Activated naive CD4-positive, alpha-beta T cell treated with anti-CD3 and anti-CD28 coated beads, Interleukin-2, amount 50 U/mL, for 16 hours (primary cell): Measurements from ENCODE around the gene CDH22.

Source experiments
- DNase-seq: peaks from one replicate; pipeline ENCODE4 v3.0.0-alpha.2; 2020

The CDH22 gene

DNA sequence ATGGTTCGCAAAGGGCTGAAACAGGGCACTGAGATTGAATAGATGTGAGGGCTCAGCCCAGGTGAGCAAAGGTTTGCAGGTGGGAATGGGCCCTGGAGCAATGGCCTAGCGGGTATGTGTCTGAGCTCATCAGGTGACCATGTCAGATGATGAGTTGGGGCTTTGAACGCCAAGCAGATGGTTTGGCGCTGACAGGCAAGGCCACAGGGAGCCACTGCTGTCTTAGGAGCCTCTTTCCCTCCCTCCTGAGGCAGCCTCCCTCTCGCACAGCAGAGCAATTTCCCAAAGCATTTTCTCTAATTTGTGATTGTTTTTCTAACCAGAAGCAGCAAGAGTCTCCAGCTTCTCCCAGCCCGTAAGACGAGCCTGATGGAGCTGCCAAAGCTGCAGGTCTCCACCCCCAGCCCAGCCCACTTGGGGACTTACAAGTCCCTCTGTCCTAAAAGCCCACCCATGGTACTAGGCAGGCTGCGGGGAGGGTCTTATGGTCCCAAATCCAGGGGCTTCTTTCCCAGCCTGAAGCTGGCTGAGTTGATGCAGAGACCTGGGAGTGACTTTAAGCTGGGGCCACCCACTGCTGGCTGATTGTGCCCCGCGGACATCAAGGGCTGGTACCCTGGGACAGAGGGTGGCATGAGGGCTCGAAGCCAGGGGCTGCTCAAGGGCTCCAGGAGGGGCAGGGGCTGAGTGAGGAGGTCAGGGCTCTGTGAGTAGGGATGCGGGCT is 11.6 kb downstream of the CDH22 start:
- DNase-seq = no peak

DNA sequence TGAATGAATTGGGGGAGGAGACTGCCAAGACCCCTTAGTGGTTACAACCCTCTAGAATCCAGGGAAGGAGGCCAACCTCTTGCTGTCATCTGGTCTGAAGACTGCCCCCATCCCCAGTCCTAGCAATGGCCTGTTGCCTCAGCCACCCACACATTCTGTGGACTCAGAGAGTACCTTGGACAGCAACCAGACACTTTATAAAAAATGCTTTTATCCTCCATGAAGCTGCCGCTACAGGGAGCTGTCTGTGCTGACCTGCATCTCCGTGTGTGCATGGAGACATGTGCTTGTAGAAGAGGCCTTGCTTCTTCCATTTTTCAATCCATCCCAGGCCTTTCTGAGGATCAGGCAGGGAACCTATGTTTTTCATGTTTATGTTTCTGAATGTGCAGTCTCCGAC is 15.2 kb downstream of the CDH22 start:
- DNase-seq = no peak

DNA sequence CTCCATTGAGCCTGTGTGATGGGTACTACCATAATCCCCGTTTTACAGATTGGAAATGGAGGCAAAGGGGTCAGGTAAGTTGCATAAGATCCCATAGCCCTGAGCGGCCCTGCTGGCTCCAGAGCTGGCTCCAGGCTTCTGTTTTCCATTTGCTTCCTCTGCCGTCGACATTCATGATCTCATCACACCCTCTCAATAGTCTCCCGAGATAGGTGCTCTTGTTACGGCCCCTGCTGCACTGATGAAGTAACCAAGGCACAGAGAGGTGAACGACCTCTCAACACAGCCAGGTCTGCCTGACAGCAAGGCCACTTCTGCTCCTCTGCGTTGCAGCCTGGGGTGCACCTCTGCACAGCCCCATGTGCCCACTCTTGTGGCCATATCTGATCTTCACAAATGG is 16.9 kb downstream of the CDH22 start:
- DNase-seq = no peak

DNA sequence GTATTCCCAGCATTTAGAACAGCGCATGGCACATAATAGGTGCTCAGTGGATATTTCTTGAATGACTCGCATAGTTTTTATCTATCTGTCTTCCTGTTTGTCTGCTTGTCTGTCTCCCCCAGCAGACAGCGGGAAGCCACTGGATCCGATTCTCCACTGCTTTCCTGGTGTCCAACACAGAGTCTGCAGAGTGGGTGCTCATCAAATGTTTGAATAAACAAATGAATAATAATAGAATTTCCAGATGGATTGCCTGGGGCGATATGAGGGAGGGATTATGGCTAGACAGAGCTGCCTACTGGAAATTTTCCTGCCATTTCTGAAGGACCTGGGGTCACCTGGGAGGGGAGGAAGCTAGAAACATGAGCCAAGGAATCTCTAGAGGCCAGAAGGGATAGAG is 18.9 kb downstream of the CDH22 start:
- no peak for DNase-seq

DNA sequence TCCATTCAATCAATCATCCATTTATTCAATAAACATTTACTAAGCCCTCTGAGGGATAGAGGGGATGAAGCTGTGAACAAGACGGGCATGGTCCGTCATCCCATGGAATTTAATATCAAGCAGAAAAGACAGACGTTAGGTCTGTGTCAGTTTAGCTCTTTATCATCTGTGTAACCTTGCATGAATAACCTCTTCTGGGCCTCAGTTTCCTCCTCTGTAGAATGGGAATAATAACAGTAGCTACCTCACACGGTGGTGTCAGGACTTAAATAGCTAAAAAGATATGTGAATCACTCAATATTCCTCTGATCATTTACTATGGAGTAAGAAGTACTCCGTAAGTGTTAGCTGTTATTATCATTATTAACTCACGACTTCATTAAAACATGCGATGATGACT is 21.3 kb downstream of the CDH22 start:
- no peak for DNase-seq

DNA sequence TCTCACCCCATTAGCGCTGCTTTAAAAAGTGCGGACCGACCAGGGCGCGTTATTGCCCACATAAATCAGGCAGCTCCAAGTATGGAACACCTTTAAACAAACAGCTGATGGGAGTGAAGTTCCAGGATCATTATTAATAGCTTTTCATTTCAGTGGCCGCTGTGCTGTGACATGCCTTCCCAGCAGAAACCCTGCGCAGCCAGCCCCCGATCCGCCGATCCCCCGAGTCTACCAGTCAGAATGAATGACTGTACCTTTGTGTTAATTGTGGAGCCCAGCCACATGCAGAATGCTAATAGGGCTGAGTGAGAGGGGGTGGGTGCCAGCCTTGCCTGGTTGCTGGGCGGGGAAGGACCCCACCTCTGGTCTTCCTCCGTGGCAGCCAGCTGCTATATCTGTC is 21.9 kb downstream of the CDH22 start:
- DNase-seq = no peak

DNA sequence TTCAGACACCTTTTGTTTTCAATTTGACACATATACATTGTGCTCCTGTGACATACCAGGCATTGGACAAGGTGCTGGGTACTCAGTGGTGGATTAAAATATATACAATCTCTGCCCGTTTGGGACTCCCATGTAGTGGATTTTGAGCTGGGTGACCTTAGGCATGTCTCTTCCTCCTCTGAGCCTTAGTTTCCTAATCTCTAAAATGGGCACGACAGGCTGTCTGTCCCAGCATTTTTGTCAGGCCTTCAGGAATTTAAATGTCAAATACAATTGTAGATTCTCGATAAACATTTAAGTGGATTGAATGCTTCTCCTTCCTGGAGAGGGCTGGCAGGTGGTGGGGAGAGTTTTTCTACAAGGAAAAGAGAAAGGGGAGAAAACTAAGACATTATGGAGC is 22.6 kb downstream of the CDH22 start:
- DNase-seq = no peak

DNA sequence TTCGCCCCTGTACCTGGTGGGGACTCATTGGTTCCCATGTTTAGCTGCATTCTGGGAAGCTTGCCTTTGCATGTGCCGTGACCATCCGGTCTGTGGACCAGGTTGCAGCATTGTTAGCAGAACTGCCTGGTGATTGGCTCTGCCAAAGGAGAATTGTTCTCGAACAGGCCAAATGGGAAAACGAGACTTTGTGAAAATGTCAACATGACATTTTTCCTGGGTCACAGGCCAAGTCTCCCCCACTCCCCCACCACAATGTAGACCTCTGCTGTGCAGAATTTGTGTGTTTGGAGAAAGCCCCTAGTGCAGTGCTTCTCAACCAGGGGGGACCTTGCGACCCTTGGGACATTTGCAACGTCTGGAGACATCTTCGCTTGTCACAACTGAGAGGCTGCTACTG is 23.2 kb downstream of the CDH22 start:
- DNase-seq = no peak

DNA sequence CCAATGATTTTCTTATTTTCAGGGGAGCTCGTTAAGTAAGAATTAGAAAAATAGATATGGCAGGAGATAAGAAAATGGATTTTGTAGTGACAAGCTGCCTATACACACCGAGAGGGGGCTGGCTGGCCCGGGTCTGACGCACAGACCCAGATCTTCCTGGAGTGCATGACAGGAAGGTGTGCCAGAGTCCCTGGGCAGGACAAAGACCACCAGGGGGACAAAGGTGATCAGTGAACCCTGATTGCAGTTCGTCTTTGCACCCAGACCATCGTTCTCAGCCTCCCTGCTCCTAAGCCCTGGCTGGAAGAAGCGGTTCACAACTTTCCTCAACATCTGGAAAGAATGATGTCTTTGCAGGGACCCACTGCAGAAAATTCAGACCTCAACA is 24.3 kb downstream of the CDH22 start:
- no peak for DNase-seq

DNA sequence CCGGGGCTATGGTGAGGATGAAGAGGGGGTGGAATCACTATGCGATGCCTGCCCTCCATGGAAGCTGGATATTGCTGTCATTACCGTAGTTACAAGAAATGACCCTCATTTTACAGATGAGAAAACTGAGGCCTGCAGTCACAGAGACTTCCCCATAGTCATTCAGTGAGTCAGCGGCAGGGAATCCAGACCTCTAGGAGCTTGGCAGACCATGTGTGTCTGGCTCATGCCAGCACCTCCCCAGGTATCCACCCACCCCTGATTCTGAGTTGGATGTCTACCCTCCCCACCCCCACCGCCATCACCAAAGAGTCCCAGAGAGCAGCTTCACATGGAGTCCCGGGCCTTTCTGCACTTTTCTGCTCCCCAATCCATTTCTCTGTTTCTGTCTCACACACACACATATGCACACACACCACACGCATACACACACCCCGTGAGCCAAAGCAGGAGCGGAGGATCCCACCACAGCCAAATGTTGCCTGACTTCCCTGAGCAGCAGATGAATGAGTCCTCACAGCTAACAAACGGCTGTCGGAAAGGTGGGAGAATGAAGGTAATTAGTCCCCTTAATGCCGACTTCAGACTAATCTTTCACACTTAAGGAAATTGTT is 24.8 kb downstream of the CDH22 start:
- no peak for DNase-seq

DNA sequence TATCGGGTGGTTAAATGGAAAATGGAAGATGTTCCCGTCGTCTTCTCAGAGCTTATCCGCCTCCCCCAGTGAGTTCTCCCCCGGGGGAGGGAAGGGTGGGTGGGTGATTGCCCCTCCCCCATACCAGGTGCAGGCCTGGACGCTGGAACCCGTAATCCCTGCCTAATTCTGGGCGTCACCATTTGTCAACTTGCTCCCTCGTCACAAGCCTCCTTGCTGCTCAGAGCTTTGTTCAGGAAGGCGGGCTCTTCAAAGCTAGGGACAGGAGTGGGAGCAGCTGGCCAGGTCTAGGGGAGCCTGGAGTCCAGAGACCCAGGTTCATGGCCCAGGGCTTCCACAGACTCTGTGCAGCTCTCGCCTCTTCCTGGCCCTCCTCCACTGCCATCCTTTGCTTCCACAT is 25.6 kb downstream of the CDH22 start:
- DNase-seq = no peak

DNA sequence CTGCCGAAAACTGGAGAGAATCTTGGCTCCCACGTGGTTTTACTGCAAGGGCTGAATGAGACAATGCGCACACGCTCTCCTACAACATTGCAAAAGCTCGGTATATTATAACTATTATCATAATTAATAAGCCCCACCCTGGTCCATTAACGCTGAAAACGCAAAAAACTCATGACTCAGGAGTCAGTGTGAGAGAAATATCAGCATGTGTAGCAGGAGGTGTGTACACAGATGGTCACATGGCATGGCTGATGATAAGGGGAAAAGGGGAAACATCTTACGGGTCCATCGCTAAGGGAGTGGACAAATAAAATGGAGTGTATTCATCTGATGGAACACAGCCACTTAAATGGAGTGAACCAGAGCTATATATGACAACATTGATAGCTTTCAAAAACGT is 29.2 kb downstream of the CDH22 start:
- no peak for DNase-seq

DNA sequence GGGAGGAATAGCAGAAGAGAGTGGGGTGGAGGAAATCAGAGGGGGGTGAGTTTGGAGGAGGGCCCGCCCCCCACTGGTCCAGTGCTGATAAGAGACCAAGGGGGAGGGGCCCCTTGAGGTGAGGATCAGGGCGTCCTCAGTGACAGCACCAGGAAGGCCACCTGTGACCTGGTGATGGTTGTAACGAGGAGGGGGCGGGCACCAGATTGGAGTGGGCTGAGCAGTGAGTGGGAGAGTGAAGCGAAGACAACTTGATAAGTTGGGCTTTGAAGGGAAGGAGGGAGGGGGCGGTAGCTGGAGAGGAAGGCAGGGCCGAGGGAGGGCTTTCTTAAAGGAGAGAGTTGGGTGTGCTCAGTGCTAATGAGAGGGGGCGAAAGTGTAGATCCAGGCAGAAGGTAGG is 30.7 kb downstream of the CDH22 start:
- DNase-seq = no peak

DNA sequence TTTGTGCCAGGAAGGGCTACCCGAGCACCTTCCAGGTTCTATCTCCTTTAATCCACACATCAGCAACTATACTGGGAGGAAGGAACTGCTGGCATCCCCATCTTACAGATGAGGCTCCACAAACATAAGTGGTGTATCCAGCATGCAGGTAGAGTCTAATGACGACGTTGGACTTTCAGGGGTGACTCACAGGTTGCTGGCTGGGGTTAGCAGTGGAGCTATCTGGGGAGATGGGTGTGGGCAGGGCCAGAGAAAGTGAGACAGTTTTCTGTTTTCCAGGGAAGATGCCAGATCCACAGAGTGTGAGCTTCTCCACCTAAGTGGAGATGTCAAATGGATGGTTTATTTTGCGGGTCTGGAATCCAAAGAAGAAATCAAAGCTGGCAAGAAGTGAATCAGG is 31.8 kb downstream of the CDH22 start:
- DNase-seq = no peak

DNA sequence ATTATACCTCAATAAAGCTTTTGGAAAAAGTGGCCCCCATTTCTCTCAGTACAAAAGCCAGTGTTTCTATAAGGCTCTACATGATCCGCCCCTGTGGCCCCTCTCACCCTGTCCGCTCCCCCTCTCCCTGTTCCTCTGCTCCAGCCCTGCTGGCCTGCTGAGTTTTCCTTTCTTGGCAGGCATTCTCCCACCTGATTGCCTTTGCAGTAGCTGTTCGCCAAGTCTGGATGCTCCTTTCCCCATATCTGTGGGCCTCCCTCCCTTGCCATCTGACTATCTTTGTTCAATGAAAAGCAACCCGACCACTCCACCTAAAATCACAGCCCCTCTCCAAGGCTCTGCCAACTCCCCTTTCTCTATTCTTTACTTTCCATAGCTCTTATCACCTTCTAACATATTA is 33.2 kb downstream of the CDH22 start:
- no peak for DNase-seq

DNA sequence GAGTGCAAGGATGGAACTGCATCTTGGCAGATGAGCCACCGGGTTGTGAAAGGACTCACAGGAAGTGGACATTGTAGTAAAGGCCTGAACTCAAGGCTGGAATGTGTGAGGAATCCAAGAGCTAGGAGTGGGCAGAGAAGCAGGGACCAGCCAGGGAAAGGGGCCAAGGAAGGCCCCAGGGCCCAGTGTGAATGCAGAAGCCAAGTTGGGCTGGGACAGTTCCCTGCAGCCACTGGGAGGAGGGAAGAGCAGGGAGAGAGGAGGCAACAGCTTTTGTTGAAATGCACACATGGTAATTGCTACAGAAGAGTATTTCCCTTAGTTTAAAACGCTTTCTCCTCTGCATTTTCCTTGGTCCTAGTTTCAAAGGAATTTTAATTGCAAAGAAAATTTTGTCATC is 34.6 kb downstream of the CDH22 start:
- DNase-seq = no peak

DNA sequence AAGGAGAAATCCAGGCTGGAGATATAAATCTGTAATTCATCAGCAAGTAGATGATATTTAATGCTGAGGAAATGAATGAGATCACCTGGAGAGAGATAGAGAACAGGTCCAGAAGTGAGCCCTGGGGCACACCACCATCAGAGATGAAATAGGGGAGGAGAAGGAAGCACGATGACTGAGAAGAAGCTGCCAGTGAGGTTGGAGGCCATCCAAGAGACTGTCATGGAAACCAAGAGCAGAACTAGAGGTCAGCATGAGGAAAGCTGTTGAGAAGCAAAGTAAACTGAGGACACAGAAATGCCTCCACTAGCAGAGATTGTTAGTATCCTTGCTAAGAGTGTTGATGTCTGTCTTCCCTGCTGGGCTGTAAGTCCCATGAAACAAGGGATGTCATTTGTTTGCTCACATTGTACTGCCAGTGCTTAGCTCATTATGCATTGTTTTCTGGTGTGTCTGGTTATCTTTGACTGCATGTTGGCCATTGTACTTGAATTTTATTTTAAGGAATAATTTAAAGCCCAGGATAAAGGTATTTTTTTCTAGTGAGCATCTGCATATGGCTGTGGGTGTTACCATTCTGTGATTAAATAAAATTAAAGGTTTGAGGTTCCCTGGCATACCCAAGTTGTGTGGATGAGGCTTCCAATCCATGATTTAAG is 35.8 kb downstream of the CDH22 start:
- DNase-seq = no peak

DNA sequence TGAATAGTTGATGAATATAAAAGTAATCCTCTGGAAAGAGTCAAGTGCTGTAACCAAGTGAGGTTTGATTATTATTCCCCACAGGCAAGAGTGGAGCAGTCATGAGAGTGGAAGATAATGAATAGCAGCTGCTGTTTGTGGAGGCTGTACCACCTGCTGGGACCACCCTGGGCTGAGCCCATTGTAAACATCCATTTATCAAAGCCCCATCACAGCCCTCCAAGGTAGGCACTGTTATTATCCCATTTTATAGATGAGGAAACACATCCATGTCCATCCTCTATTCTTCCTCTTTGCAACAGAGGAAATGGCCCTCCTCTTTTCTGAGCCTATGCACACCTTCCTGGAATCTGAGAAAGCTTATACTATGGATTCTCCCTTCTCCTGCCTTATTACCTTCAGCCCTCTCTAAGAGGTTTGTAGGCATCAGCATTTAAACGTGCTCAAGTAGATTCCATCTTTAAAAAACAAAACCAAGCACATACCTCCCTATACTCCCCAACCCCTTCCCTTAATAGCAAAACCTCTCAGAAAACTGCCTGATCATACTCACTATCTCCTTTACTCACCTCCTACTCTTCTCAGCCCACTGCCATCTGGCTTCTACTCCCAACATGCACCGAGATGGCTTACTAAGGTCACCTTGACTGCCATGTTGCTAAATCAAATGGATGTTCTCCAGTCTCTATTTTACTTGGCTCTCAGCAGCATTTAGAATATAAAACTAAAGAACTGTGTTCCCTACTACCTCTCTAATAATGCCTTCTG is 37.1 kb downstream of the CDH22 start:
- DNase-seq = no peak

DNA sequence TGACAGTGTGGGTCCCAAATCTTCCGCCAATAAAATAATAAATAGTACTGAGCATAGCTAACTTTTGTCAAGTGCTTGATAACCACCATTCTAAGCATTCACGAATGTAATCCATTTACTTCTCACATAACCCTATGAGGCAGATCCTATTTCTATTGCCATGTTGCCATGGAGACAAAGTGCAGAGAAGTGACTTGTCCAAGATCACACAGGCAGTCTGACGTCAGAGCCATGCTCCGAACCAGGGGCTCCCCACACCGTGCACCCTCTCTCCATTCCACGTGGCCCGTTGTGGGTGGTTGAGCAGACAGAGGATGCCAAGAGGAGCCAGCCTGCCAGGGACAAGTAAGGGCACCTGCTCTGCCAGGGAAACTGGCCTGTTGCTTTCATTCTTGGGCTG is 38.9 kb downstream of the CDH22 start:
- no peak for DNase-seq

DNA sequence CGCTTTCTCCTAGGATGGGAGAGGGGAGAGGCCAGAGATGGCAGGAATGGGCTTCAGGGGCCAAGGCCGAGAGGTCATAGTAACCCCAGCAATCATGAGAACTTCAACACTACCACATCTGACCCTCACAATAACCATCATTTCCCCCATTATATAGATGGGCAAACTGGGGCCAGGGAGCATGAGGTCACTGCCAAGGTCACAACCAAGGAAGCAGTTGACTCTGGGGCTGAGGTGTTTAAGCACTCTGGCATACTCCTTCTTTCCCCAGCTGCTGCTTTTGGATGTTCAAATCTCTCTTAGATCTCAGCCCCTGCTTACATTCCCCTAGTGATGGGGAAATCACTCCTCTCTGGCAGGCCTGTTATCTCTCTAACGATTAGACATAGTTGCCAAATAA is 39.6 kb downstream of the CDH22 start:
- no peak for DNase-seq

DNA sequence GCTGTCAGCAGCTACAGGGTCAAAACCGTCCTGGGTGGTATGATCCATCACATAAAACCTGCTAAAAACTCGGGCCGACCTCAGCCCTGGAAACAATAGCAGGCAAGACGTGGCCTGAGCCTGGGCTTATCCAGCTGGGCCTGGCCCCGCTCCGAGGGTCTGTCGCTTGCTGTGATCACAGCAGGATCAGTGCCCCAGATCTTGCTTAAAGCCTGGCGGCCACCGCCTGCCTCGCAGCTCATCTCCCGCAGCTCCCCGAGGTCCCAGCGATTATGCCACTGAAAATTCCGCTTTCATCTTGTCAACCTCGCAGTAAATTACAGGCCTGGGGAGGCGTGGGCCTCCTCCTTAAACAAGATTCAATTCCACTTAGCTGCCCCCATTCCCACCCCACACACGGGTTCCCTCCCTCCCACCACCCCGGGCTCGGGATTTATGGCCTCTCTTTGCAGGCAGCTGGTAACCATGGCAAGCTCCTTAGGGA is 40.1 kb downstream of the CDH22 start:
- DNase-seq = no peak

DNA sequence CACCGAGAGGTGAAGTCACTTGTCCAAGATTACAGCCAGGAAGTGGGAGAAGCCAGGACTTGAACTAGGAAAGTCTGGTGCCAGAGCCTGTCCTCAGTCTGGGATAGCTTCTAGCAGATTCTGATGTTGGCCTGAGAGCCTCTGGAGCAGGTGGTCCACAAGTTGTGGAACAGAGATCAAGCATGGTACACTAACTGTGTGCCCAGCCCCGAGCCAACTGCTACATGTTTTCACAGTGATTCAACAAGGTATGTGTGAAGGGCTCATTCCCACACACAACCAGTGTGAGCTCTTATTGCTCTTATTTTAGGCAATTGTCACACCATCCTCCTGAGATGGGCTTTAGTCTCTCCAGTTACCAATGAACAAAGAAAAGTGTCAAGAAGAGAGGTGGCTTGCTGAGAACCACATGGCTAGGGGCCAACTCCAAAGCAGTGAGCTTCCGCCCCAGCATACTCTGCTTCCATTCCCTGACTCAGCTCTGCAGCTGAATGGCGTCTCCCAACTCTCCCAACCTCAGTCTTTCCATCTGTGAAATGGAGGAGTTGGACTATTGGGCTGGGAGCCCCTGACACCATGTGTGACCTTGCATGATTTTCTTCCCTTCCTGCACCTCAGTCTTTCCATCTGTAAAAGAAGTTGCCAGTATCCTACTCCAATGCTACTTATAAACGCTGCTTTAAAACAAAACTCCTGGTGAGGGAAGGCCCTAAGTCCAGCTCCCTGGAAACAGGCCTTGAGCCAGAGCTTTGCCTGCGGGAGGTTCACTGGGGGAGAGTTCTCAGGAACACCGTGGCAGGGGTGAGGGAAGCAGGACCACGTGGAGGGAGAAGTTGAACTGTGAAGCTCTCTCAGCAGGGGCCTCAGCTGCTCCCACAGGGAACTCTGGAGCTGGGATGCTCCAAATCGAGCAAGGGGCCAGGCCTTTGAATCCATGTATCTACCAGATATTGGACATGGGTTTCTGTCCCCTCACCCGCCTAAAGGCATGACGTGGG is 40.9 kb downstream of the CDH22 start:
- DNase-seq = no peak
